A549 (cell line): ENCODE measurements around the gene PITPNM3.

Experiments used
- EP300 ChIP-seq, 2 experiments: fragments of >200 bp; sonication (Bioruptor Twin); formaldehyde crosslinking; IDR thresholded peaks; 2 replicates in 1 of 2; 3 replicates in 1 of 2; pipeline ENCODE4 v1.6.1; 2016 to 2017
- ESRRA ChIP-seq: fragments of 150-350 bp; IDR thresholded peaks from 2 replicates; pipeline ENCODE4 v1.6.1; 2014; ENCODE audit warnings: mild to moderate bottlenecking, low read length, borderline replicate concordance
- KDM1A ChIP-seq: fragments of 200-600 bp; sonication (generic); IDR thresholded peaks from 2 replicates; pipeline ENCODE4 v1.6.1; 2016; ENCODE audit warnings: low read depth, mild to moderate bottlenecking
- TF ChIP-seq, protein P1 (sequence below): fragments of >200 bp; sonication (Bioruptor Twin); formaldehyde crosslinking; IDR thresholded peaks from 3 replicates; pipeline ENCODE4 v1.5.1; 2016
- TF ChIP-seq, protein P2 (sequence below): fragments of >200 bp; sonication (Bioruptor Twin); formaldehyde crosslinking; IDR thresholded peaks from 3 replicates; pipeline ENCODE4 v1.6.1; 2016

DNA sequence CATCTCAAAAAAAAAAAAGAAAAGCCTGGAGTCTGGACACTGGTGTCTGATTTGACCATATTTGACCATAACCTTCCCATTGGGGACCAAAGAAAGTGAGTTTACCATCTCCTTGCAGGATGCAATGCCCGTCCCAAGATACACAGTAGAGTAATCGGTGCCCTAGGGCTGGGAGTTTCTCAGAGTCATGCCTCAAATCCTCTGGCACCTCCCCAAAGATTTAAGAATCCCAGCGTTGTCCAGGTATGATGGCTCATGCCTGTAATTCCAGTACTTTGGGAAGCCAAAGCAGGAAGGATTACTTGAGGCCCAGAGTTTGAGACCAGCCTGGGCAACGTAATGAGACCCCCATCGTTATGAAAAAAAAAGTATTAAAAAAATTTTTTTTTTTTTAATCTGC, 5.0 kb downstream of the PITPNM3 start:
- TF ChIP-seq, protein P1, sequence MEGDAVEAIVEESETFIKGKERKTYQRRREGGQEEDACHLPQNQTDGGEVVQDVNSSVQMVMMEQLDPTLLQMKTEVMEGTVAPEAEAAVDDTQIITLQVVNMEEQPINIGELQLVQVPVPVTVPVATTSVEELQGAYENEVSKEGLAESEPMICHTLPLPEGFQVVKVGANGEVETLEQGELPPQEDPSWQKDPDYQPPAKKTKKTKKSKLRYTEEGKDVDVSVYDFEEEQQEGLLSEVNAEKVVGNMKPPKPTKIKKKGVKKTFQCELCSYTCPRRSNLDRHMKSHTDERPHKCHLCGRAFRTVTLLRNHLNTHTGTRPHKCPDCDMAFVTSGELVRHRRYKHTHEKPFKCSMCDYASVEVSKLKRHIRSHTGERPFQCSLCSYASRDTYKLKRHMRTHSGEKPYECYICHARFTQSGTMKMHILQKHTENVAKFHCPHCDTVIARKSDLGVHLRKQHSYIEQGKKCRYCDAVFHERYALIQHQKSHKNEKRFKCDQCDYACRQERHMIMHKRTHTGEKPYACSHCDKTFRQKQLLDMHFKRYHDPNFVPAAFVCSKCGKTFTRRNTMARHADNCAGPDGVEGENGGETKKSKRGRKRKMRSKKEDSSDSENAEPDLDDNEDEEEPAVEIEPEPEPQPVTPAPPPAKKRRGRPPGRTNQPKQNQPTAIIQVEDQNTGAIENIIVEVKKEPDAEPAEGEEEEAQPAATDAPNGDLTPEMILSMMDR, result no peak
- TF ChIP-seq ESRRA, result no peak
- TF ChIP-seq EP300 (IDR thresholded peaks at IDR 0.05), result no peak
- no peak for TF ChIP-seq KDM1A
- TF ChIP-seq, protein P2, sequence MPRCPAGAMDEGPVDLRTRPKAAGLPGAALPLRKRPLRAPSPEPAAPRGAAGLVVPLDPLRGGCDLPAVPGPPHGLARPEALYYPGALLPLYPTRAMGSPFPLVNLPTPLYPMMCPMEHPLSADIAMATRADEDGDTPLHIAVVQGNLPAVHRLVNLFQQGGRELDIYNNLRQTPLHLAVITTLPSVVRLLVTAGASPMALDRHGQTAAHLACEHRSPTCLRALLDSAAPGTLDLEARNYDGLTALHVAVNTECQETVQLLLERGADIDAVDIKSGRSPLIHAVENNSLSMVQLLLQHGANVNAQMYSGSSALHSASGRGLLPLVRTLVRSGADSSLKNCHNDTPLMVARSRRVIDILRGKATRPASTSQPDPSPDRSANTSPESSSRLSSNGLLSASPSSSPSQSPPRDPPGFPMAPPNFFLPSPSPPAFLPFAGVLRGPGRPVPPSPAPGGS, result no peak
